ENCODE measurements around the gene RHOF.
"Not testable (repeated sequence)": the region's sequence is repeated elsewhere in the genome, so short reads cannot be mapped to it uniquely, and the experiment has no call there.

Gene RHOF

DNA sequence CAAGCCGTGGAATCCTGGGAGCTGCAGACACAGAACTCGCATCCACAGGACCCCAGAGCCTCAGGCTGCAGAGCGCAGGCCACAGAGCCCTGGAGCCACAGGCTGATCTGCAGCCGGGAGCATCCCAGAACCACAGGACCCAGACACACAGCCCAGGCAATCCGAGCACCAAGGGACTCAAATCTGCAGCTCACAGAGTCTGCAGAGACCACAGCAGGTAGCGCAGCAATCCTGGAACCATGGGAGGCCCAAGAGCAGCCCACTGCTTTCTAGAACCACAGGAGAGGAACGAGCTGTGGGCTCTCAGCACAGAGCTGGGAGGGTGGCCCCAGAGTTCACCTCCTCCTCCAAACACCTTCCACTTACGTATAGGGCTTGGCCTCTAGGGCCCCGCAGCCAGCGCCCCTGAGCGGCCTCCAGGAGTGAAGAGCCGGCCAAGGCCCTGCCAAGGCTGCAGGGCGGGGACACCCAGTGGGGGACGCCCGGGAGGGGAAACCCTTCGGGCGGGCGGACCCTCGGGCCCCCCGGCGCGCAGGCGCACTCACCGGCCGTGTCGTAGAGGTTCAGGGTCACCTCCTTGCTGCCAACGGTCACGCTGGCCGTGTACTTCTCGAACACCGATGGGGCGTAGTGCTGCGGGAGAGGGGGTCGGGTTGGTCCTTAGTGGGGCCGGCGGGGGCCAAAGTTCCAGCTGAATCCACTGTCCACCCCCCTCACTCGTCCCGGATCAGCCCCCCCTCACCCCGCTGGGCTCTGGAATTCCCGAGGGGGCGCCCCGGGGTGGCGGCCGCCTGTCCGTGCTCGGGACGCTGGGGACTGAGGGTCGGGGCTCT lies 665 bp downstream of the RHOF start:
- no peak for DNase-seq (ENCODE audit: low read depth in 2 of 2)

DNA sequence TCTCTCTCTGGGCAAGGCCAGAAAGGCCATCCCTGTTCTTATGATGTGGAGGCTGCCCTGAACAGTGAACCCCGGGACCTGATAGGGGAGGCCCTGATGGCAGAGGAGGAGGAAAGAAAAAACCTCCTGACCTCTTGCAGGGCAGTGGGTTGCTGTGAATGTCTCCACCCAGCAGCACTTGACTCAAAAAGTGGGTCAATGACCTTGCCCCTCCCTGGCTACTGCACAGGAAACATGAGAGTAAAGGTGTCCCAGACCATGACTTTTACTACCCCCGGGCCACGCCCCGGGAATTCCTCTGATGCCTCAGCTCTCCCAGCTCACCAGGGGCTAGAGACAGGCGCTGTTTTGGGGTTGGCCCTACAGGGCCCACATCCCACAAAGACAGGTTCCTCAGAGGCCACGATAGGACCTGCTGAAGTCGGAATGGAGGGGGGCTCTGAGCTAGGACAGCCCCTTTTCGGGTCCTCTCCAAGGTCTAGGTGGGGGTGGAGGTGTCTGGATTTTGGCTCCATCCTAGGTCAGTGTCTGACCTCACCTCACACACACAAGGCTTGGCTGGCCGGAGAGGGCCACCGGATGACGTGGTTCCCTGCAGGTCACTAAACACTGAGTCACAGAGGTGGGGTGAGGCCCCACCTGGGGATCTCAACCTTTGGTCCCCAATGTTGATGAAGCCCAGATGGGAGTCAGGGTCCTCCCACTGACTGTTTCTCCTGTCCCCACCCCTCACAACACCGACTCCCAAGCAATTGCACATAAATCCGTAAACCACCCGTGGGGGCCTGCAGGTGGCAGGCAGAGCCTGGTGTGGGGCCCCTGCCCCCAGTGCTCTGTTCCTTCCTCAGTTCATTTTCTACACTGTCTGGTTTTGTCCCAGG lies 1.6 kb downstream of the RHOF start:
- no peak for DNase-seq (ENCODE audit: low read depth in 2 of 2)

DNA sequence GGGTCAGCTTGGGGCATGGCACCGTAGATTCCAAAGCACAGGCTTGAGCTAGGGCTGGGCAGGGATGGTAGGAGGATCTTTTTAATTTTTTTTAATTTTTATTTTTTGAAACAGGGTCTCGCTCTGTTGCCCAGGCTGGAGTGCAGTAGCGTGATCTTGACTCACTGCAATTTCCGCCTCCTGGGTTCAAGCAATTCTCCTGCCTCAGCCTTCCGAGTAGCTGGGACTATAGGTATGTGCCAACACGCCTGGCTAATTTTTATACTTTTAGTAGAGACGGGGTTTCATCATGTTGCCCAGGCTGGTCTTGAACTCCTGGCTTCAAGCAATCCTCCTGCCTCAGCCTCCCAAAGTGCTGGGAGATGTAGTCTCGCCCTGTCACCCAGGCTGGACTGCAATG lies 2.7 kb downstream of the RHOF start:
- not testable (repeated sequence) for DNase-seq (ENCODE audit: low read depth in 2 of 2)

DNA sequence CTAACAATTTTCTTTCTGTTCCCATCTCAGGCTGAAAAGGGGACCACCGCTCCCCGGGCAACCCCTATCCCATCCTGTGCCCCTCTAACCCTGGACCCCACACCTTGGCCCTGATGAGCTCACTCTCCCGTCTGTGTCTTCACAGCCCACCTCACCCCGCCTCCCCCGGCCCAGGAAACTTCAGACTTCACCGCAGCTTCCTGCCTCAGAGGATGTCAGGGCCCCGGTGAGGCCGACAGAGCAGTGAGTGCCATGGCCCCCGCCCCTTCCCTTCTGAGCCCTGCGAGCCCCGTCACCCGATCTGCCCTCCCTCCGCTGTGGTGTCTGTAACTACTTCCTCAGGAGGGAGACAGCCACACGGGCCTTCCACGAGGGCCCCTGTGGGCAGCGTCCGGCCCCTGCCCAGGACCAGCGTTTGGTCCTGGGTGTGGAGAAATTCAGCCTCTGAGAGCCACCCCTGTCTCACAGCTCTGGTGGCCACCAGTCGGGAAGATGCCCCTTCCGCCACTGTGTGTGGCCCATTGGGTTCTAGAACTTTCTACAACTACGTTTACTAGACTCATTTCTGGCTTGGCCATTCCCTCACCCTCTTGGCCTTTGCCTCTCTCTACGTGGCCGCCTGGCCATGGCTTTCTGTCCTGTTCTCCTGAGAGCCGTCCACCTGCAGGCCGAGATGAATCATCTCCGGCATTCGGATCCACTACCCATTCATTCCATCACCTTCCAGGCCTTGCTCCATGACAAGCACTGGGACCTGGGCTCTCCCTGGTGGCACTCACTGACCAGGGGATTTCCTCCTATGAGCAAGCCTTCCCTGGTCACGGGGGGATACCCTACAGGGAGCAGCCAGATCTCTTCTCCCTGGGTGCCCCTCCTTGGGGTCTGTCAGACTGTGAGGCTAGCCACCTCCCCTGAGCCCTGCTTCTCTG lies 3.4 kb downstream of the RHOF start:
- DNase-seq (ENCODE audit: low read depth in 2 of 2): no peak

DNA sequence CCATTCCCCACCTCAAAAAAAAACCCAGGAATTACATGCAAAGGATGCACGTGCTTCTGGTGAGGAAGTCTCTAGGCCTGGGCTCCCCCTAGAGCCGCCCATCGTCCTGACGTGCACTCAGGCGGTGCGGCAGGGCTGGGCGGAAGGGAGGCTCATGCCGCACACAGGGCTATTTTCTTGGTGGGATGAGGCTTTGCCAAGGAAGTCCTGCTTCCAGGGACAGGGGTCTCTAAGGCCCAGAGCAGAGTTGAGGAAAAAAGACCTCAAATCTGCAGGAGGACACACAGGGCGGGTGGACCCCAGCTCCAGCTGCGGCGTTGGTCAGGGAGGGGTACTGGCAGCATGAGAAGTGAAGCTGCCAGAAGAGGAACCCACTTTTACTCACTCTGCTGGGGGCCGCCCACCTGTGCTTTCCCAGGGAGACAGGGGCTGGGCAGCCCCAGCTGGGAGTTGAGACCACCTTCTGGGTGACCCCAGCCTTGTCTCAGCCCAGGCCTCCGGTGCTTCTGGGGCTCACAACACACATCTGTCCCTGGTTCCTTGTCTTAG lies 4.2 kb downstream of the RHOF start:
- DNase-seq (ENCODE audit: low read depth in 2 of 2): no peak

DNA sequence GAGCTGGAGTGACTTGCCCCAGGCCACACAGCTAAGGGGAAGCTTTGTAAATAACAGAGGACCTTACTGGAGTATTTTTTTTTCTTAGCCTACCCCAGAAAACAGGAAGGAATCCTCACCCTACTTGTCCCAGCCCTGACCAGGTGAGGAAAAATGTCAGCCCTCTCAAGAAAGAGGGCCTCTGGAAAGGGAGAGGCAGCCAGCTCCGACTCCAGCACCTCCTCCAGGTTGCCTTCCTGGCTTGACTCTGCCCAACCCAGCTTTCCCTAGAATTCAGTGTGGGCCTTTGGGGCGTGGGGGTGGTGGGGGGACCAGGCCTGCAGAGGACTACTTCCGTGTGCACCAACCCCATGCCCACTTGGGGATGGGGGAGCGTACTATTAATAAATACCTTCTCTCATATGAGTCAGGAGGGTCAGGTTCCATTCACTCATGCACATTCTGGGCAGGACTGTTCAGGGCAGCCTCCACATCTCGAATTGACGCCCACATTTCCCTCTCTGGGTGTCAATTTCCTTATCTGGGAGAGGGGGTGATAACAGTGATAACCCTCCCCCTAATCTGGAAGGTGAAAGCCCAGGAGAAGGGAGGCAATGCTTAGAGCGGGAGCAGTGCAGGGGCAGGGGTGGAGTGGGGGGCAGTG lies 5.2 kb downstream of the RHOF start:
- DNase-seq (ENCODE audit: low read depth in 2 of 2): no peak

DNA sequence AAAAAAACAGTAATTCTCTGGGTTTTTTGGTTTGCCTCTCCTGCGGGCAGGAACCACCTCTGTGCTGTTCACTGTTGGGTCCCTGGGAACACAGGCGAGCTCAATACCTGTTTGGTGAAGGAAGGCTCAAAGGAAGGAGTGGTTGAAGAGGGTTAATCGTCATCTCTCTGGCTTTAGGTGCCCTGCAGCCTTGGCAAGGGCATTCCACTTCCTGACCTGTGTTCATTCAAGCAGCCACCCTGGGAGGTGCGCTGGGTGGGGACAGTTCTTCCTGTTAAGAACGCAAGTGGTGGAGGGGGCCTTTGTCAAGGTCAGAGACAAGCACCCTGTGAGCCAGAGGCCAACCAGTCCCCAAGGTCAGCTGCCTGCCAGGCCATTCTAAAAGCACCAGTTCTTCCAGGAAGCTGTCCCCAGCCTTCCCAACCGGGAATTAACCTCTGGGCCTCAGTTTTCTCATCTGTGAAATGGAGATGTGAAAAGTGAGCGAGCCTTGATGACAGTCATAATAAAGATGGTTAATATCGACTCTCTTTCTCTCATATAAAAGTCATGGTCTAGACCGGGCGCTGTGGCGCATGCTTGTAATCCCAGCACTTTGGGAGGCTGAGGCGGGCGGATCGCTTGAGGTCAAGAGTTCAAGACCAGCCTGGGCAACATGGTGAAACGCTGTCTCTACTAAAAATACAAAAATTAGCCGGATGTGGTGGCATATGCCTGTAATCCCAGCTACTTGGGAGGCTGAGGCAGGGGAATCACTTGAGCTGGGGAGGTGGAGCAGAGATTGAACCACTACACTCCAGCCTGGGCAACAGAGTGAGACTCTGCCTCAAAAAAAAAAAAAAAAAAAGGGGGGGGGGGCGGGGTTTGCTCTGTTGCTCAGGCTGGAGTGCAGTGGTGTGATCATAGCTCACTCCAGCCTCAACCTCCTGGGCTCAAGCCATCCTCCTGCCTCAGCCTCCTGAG lies 6.1 kb downstream of the RHOF start:
- DNase-seq (ENCODE audit: low read depth in 2 of 2): no peak

DNA sequence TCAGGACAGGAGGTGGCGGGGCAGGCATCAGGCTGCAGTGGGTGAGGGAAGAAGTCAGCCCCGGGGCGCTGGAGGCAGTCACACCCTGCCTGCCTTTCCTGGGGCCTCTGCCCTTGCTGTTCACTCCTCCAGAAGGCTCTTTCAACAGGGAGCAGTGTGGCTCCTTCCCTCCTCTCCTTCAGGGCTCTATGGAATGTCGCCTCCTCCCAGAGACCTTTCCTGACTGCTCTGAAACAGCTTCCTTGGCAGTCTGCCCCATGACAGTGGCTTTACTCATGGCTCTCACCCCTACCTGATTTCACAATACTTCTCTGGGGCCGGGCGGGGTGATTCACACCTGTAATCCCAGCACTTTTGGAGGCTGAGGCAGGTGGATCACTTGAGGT lies 7.1 kb downstream of the RHOF start:
- peak; percentile 81 to 83 for DNase-seq (ENCODE audit: low read depth in 2 of 2)

DNA sequence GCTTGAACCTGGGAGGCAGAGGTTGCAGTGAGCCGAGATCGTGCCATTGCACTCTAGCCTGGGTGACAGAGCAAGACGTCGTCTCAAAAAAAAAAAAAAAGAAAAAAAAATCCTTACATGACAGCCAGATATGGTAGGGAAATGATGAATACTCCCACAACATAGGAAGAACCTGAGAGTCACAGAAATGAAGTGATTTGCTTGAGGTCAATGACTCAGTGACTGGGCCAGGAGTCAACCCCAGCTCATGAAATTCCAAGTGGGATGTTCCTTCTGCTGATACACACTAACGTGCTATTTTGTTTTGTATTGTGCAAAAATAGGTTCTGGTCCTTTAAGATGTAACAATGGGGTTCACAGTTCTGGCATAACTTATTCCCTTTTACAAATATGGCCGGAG lies 9.0 kb downstream of the RHOF start:
- DNase-seq (ENCODE audit: low read depth in 2 of 2): no peak

DNA sequence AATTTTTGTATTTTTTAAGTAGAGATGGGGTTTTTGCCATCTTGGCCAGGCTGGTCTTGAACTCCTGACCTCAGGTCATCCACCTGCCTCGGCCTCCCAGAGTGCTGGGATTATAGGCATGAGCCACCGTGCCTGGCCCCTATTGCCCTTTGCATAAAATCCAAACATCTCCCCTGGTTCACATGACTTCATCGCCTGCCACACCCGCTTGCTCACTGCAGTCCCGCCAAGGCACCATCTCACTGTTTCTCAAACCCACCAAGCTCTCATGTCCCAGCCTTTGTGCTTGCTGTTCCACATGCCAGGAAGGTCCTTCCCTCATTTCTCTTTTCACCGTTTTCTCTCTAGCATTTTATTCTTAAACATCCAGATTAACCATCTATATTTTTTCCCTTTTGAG lies 9.7 kb downstream of the RHOF start:
- DNase-seq (ENCODE audit: low read depth in 2 of 2): no peak

DNA sequence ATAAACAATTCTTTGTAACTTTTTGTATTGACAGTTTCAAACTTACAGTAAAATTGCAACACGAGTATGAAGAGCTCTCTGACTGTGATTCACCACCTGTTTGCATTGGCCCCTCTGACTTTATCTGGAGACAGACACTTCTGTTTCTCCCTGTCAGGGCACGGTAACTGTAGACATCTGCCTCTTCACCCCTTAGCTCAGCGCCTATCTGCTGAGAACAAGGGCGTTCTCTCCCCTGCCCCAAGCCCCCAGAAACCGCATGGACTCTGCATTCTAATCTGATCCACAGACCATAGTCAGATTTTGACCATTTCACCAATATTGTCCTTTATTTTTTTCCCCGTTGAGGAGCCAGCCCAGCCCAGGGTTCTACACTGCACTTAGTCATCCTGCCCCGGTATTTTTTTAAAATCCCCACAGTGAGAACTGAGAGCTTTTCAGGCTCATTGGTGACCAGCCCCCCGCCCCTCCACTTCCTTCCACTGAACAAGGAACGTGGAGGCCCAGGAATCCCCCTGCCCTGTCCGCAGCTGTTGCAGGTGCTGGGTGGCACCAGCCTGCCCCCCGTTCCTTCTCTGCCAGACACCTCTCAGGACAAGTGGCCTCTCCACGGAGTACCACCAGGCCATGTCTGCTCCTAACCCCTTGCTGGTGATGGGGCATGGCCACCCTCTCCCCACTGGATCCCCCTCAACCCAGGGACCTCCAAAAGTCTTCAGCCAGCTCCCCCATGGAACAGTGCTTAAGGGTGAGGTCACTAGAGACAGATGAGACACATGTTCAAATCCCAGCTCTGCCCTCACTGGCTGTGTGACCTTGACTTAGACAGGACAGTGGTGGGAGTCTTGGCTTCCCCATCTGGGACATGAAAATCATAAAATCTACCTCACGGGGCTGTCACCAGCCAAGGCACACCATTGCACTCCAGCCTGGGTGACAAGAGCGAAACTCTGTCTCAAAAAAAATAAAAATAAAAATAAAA lies 11.2 kb downstream of the RHOF start:
- DNase-seq (ENCODE audit: low read depth in 2 of 2): no peak

DNA sequence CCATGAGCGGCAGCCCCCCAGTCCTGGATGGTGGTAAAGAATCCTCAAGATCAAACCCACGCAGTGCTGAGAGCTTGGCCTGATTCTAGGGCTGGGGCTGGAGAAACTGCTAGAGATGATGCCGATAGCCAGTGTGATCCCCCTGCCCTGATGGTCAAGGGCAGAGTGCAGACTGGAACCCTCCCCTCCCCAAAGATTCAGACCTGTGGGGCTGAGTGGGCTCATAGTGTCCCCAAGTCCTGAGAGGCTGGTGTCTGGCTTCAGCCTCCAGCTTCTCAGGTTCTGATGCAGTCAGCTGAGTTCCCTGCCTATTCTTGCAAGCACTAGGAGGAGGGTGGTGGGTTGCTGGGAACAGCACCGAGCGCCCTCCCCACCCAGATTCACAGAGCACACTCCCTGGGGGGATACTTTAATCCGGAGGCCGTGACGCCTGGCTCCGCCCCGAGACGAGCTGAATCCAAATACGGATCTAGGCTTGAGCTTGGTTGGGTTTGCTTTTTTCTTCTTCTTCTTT lies 11.9 kb downstream of the RHOF start:
- no peak for DNase-seq (ENCODE audit: low read depth in 2 of 2)

DNA sequence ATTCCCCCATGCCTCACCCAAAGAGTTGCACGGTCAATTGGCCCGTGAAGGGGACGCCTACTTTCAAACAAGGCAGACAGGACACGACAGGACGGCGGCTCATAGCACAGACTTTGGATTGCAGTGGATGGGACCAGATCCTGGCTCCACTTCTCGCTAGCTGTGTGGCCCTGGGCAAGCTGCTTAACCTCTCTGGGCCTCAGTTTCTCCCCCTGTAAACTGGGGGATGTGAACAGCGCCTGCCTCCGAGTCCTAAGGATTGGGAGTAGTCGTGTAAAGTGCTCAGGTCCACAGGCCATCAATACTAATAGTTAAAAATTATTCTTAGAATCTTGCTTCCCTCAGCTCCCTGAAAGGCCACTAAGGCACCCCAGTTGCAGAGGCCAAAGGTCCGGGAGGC lies 13.1 kb downstream of the RHOF start:
- DNase-seq (ENCODE audit: low read depth in 2 of 2): no peak

DNA sequence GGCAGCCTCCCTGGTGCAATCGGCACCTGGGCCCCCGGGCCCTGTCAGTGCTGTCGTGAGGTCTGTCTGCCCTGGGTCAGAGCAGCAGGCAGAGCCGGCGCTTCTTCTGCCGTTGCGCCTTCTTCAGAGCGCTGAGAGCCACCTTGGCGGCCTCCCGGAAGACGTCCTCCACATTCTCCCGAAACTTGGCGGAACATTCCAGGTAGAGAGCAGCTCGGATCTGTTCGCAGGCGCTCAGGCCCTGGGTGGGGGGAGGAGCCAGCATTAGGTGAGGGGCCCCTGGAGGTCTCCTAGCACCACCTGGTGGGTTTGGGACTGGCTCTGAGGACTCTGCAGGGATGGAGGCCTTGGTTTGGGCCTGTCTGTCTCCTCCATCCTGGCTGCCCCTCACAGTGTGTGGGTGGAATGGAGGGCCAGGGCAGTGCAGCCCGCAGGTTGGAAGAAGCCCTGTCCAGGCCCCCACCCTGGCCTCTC lies 14.0 kb downstream of the RHOF start:
- no peak for DNase-seq (ENCODE audit: low read depth in 2 of 2)

DNA sequence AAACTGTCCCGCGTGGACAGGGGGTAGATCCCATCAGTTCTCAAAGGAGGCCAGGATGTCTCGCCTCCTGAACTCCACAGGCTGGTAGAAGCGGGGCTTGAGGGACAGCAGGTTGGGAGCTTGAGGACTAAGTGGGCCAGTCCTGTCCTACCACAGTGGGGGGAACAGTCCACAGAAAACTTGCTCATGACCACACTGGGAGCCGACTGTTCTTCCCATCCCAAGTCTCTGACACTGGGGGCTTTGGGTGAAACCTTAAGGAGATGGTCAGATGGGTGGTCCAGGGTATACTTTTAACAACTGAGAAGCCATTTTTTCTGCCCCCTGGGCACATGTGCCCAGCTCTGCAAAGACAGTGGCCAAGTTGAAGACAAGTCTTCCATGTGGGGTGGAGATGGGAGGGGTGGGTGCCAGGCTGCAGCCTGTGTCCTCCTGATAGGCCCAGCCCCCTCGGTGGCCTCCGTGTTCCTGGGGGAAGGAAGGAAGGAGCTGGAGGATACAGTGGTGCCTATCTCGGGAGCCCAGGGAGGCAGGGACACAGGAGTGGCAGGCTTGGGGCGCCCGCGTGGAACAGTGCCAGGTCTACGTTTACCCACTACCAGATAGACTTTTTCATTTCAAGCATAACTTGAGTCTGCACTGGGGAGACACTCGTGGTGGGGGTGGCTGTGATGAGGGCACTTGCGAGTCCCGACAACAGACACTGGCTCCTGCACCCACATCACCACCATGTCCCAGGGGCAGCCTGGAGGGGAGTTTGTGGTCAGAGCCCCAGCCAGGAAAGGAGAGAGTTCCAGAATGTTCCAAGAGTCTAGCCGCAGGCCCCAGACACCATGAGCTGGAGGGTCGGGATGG lies 14.7 kb downstream of the RHOF start:
- no peak for DNase-seq (ENCODE audit: low read depth in 2 of 2)

DNA sequence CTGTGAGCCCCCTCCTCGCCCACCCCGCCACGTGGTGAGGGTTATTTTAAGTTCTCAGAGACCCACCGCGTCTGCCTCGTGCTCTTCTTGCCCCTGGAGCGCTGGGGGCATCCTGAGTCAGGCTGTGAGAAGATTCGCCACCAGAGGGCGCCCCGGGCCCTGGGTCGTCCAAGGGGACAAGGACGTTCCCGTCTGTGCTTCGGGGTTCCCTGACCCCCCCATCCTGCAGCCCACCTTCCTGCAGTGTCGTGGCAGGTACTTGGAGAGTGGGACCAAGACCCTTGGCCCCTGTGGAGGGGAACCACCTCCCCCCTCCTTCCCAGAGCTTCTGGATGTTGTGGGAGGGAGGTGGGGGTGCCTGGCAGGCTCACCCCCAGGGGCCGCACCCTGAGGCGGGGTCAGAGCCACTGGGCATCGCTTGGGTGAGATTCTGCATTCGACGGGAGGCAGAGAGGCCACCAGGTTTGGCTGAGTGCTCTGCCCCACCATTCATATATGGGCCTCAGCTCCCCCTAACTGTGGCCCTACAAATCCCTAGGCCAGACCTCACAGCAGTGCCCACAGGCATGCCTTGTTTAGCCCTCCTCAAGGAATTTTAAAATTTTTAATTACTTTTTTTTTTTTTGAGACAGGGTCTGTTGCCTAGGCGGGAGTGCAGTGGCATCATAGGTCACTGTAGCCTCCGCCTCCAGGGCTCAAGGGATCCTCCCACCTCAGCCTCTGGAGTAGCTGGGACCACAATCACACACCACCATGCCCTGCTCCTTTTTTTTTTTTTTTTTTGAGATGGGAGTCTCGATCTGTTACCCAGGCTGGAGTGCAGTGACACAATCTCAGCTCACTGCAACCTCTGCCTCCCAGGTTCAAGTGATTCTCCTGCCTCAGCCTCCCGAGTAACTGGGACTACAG lies 17.0 kb downstream of the RHOF start:
- no peak for DNase-seq (ENCODE audit: low read depth in 2 of 2)

All from fibroblast of skin of left quadriceps (primary cell).